PC-3 (cell line): ENCODE measurements around the gene NSRP1.

Experiments
- CTCF ChIP-seq: fragments of 300-600 bp; sonication (generic); conservative IDR thresholded peaks from 2 replicates; pipeline ENCODE4 v1.5.1; 2017; ENCODE audit warnings: antibody characterized with exemption, low read depth, mild to moderate bottlenecking, low read length
- EZH2 ChIP-seq: fragments of 300-600 bp; sonication (generic); IDR thresholded peaks from one replicate; pipeline ENCODE4 v1.6.1; 2017; ENCODE audit warnings: antibody characterized with exemption, mild to moderate bottlenecking, low read length; ENCODE audit not compliant: unreplicated experiment
- EZH2phosphoT487 ChIP-seq: fragments of 300-600 bp; sonication (generic); IDR thresholded peaks from 2 replicates; pipeline ENCODE4 v1.6.1; 2018; ENCODE audit warnings: mild to moderate bottlenecking, antibody characterized with exemption, low read length, borderline replicate concordance

- TF ChIP-seq CTCF (no peak), EZH2 (no peak), EZH2phosphoT487 (no peak)
Measured at GRCh38 chr17:30234296-30234695, 117.7 kb downstream of the NSRP1 start.
